Calu3 (cell line): ENCODE results near the gene ALCAM. TPM values are rescaled to one million over a fixed set of nuclear protein-coding genes. Genes with fewer than 3 reads are reported as not detected.

Experiments used
- Bru-seq: library from RNA; stranded (reverse); fragments of 400-500 nt; gene quantifications from one replicate; lab custom pipeline; 2021; lab: Mats Ljungman, UMichigan
- BruChase-seq, 2 experiments: library from RNA; stranded (reverse); fragments of 400-500 nt; gene quantifications; one replicate each; lab custom pipeline; 2021; lab: Mats Ljungman, UMichigan
- BruUV-seq: library from RNA; stranded (reverse); fragments of 400-500 nt; replicated peaks from 2 replicates; lab custom pipeline; 2021; lab: Mats Ljungman, UMichigan
- CTCF ChIA-PET: fragments of 300-600 bp; sonication (Branson Sonifier 250); formaldehyde crosslinking; loops from one replicate; lab custom pipeline; 2022; ENCODE audit warnings: antibody characterized with exemption; lab: Charles Lee
- DNase-seq: peaks from one replicate; pipeline ENCODE4 v3.0.0; 2022
- H3K27ac Mint-ChIP-seq: one replicate; pipeline ENCODE4 v1.8.0; 2022; ENCODE audit warnings: mixed read lengths; ENCODE audit not compliant: unreplicated experiment
- H3K27me3 Mint-ChIP-seq: one replicate; pipeline ENCODE4 v1.8.0; 2022; ENCODE audit warnings: mixed read lengths; ENCODE audit not compliant: unreplicated experiment
- H3K36me3 Mint-ChIP-seq: one replicate; pipeline ENCODE4 v1.8.0; 2022; ENCODE audit warnings: mild to moderate bottlenecking, moderate library complexity, mixed read lengths; ENCODE audit not compliant: insufficient read depth, unreplicated experiment
- H3K4me1 Mint-ChIP-seq: one replicate; pipeline ENCODE4 v1.8.0; 2022; ENCODE audit warnings: mild to moderate bottlenecking, low read depth, mixed read lengths; ENCODE audit not compliant: unreplicated experiment
- H3K4me3 Mint-ChIP-seq: one replicate; pipeline ENCODE4 v1.8.0; 2022; ENCODE audit warnings: mild to moderate bottlenecking, low read depth, moderate library complexity, mixed read lengths; ENCODE audit not compliant: unreplicated experiment
- H3K9me3 Mint-ChIP-seq: one replicate; pipeline ENCODE4 v1.8.0; 2022; ENCODE audit warnings: low read depth, mixed read lengths; ENCODE audit not compliant: unreplicated experiment
- intact Hi-C: fragments of 100-400 bp; cut with micrococcal nuclease; formaldehyde crosslinking; loops from one replicate; pipeline ENCODE4 v1.10.0; 2022; ENCODE audit not compliant: unreplicated experiment
- long read RNA-seq: library from polyadenylated mRNA; stranded (forward); transcript quantifications from one replicate; pipeline ENCODE4 v2.0.0, GENCODE V29; 2022
- total RNA-seq: library from RNA; stranded (reverse); gene quantifications from 2 replicates; pipeline ENCODE4 v1.2.3, GENCODE V29; 2022
- TF ChIP-seq, protein P1 (sequence below): fragments of 200-600 bp; IDR thresholded peaks from one replicate; pipeline ENCODE4 v1.8.0; 2022; ENCODE audit warnings: antibody characterized with exemption; ENCODE audit not compliant: unreplicated experiment

ALCAM gene
- total RNA-seq: 146 and 166 TPM in 2 replicates
- Bru-seq, nascent RNA: percentile 94 among the genes with signal in this experiment
- BruChase-seq, experiment 1, labeled RNA remaining after a 6-hour chase: percentile 87 among the genes with signal in this experiment
- percentile 84 among the genes with signal in this experiment for BruChase-seq, experiment 2, labeled RNA remaining after a 2-hour chase
- long read RNA-seq, full-length matches to known transcripts: 112 of 152 reads
- long read RNA-seq, partial matches to known transcripts: 25 of 152 reads
- long read RNA-seq, other reads (novel, unspliced or antisense): 15 of 152 reads

DNA sequence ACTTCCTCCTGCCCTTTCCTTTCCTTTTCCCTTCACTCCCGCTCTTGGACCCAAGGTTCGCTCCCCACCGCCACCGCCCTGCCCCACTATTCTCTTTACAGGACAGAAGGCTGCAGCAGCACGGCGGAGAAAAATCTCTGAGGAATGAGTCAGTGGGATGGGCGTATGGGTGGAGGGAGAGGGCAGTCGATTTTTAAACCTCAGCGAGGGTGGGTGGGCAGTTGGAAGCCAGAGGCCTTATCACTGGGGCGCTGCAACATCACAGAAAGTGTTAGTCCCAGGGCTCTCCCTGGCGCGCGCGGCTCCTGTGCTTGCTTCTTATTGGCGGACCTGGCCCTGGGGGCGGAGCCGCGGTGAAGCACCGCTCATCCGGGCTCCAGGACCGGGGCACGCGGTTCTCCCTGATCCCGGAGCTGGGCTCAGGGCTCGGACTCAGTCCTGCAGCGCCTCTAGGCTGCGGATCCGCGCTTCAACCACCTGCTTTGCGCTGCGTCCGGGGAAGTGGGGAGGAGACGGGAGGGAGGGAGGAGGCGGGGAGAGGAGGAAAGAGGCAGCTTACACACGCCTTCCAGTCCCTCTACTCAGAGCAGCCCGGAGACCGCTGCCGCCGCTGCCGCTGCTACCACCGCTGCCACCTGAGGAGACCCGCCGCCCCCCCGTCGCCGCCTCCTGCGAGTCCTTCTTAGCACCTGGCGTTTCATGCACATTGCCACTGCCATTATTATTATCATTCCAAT lies at the start of gene ALCAM:
TSS of gene ALCAM (plus strand) at position 584 of the 737 bp plus-strand sequence.
- BruUV-seq: no TSS peak
- Mint-ChIP-seq H3K4me1 (peaks cover 4% of the 10 kb centered on the region), H3K9me3 (no peaks in the 10 kb centered on the region), H3K4me3 (peak within 1 kb of the TSS; percentile 92), H3K27ac (peak within 1 kb of the TSS; percentile 99), H3K27me3 (no peaks in the 10 kb centered on the region), H3K36me3 (peaks cover 62% of the 10 kb centered on the region)
- DNase-seq: peak; percentile 97
- CTCF ChIA-PET: interaction anchor here (0.6 to 2.7 kb wide), 4 partner anchors 762 to 1552 kb away, joined by 3 to 14 read pairs (median 6); no protein-coding TSS in a partner anchor
- intact Hi-C loops: loop anchor here (1.0 to 10.0 kb wide), 7 partner anchors 249 to 1089 kb away; no protein-coding TSS in a partner anchor
- TF ChIP-seq, protein P1, sequence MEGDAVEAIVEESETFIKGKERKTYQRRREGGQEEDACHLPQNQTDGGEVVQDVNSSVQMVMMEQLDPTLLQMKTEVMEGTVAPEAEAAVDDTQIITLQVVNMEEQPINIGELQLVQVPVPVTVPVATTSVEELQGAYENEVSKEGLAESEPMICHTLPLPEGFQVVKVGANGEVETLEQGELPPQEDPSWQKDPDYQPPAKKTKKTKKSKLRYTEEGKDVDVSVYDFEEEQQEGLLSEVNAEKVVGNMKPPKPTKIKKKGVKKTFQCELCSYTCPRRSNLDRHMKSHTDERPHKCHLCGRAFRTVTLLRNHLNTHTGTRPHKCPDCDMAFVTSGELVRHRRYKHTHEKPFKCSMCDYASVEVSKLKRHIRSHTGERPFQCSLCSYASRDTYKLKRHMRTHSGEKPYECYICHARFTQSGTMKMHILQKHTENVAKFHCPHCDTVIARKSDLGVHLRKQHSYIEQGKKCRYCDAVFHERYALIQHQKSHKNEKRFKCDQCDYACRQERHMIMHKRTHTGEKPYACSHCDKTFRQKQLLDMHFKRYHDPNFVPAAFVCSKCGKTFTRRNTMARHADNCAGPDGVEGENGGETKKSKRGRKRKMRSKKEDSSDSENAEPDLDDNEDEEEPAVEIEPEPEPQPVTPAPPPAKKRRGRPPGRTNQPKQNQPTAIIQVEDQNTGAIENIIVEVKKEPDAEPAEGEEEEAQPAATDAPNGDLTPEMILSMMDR: no peak

DNA sequence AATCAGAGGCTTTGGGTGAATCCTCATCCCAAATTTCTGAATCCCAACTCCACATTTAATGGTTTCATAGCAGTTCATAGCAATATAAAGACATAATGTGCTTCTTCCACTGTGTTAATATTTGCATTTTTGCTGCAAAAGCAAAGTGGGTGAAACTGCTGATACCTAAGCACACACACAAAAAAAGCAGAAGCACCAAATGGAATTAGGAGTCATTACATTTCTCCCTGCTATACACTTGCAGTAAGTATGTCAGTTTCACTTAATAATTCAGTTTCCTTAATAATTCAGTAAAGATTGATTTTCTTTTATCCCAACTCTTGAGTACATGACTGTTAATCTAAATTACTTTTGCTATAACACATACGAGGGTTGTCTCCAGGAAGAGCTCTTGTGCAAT lies 48.9 kb upstream of the ALCAM start:
- H3K36me3 Mint-ChIP-seq: no peaks in the 10 kb centered on the region

DNA sequence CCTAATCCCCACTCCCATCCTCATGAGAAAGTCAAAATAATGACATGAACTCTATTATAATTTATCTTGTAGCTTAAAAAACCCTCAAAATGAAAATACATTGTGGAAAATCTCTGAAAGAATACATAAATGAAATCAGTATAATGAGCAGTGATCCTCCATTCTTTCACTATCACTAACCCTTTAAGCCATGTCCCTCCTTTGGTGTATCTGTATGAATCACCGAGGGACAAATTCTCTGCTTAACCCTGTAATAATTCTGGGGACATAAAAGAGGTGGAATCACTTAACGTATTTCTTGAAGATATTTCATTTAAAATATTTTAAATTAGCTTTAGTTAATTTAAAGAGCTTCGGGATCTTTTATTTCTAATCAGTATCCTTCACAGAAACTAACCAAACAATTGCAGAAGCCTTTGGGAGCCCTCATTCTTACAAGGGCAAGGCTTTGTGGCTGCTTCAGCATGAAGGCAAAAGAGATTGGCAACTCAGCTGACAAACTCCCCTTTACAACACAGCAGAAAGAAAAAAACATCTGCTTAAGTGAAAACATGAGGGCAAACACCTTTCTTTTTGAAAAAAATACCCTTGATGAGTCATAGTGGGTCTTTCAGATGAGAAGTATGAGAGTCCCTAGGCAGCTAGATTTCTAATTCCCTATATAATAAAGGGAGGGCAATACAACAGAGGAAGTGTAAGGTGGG lies 44.0 kb upstream of the ALCAM start:
- H3K27ac Mint-ChIP-seq: no peak overlapping the region
- CTCF ChIA-PET: no interaction called here
- no peaks in the 10 kb centered on the region for H3K36me3 Mint-ChIP-seq
- no peak for DNase-seq
- no TSS peak for BruUV-seq
- intact Hi-C loops: no loop called here
- H3K27me3 Mint-ChIP-seq: no peaks in the 10 kb centered on the region
- no peaks in the 10 kb centered on the region for H3K9me3 Mint-ChIP-seq
- no peak overlapping the region for H3K4me3 Mint-ChIP-seq
- no peaks in the 10 kb centered on the region for H3K4me1 Mint-ChIP-seq
- TF ChIP-seq, protein P1: no peak

More for the DNA sequence above, 48.9 kb upstream of the ALCAM start:
- intact Hi-C loops: no loop called here
- Mint-ChIP-seq H3K27me3 (no peaks in the 10 kb centered on the region), H3K4me1 (no peaks in the 10 kb centered on the region), H3K27ac (no peak overlapping the region), H3K4me3 (no peak overlapping the region), H3K9me3 (no peaks in the 10 kb centered on the region)
- no peak for DNase-seq
- no TSS peak for BruUV-seq
- CTCF ChIA-PET: no interaction called here
- TF ChIP-seq, protein P1: no peak

DNA sequence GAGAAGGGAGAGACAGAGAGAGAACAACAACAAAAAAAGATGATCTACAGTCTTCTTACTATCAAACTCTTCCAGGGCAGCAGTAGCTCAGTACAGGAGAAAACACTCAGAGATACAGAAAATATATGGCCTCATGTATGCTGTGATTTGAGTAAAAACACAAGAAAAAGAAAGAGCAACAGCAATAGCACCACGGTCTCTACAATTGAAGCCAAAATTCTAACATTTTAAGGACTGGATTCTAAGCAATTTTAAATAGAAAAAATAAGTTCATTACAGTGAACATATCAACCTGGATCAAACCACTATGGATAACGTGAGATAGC lies 43.5 kb upstream of the ALCAM start:
- intact Hi-C loops: no loop called here
- Mint-ChIP-seq H3K4me1 (no peaks in the 10 kb centered on the region), H3K36me3 (no peaks in the 10 kb centered on the region), H3K4me3 (no peak overlapping the region), H3K27ac (no peak overlapping the region), H3K27me3 (no peaks in the 10 kb centered on the region), H3K9me3 (no peaks in the 10 kb centered on the region)
- DNase-seq: no peak
- TF ChIP-seq, protein P1: no peak
- CTCF ChIA-PET: no interaction called here
- BruUV-seq: no TSS peak
